ENCODE measurements around the gene FAM13C. TPM values are rescaled to one million over a fixed set of nuclear protein-coding genes. Genes with fewer than 3 reads are reported as not detected.

The FAM13C gene
- total RNA-seq, 1 donor from 2014 or later: 12.8 TPM

DNA sequence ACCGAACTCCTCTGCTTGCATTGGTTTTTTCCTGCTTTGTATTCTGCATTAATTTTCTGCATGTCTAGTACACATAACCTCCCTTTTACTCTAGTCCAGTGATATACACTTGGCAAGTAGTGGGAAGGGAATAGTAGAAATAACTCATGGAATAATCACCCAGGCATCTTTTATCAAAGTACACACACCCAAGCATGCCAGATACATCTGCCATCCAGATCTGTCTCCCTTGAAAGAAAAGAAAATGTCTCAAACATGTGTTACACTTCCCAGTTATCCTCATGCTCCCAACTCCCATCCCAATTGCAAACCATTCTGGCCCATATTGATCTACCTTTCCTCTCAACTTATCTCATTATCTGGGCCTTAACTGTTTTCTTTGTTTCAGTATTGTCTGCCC is 106.9 kb downstream of the FAM13C start:
- Histone ChIP-seq H3K27me3 (no peaks in the 10 kb centered on the region), H3K4me1 (no peaks in the 10 kb centered on the region), H3K36me3 (peaks cover 0 to 21% of the 10 kb centered on the region in 2 donors), H3K27ac (no peak overlapping the region), H3K4me3 (no peak overlapping the region), H3K9me3 (no peaks in the 10 kb centered on the region)
- intact Hi-C loops (cut with DNase I): no loop called here
- TF ChIP-seq POLR2AphosphoS5 (IDR thresholded peaks at IDR 0.05; ENCODE audit: insufficient read depth in 1 of 2, low read depth in 1 of 2) (no peak), CTCF (IDR thresholded peaks at IDR 0.05) (no peak), POLR2A (IDR thresholded peaks at IDR 0.05) (no peak)
- DNase-seq (ENCODE audit: extremely low spot score in 2 of 2): no peak

DNA sequence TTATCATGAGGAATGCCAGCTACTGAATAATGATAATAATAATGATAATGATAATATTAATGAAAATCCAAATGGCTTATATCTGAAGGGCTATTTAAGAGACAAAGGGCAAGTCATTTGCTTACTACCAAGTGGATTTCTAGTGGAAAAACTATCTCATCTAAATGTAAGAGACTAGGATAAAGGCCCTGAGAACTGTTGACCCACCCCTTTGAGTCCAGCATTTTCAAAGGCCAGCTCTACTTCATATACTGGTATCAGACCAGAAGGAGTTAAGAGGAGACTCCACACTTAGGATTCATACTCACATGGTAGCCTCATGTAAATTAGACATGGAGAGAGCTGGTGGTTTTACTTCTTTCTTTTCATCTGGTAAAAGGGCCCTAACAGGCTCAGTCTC is 109.9 kb downstream of the FAM13C start:
- Histone ChIP-seq H3K27me3 (no peaks in the 10 kb centered on the region), H3K9me3 (no peaks in the 10 kb centered on the region), H3K36me3 (peaks cover 0 to 21% of the 10 kb centered on the region in 2 donors), H3K4me3 (no peak overlapping the region), H3K27ac (no peak overlapping the region), H3K4me1 (no peaks in the 10 kb centered on the region)
- intact Hi-C loops (cut with DNase I): no loop called here
- no peak for DNase-seq (ENCODE audit: extremely low spot score in 2 of 2)
- TF ChIP-seq POLR2AphosphoS5 (IDR thresholded peaks at IDR 0.05; ENCODE audit: insufficient read depth in 1 of 2, low read depth in 1 of 2) (no peak), CTCF (IDR thresholded peaks at IDR 0.05) (no peak), POLR2A (IDR thresholded peaks at IDR 0.05) (no peak)

- no peak overlapping the region for H3K27ac ChIP-seq
- H3K36me3 ChIP-seq: no peaks in the 10 kb centered on the region
- intact Hi-C loops (cut with DNase I): no loop called here
Measured at GRCh38 chr10:59245686-59246085, 116.7 kb downstream of the FAM13C start.

GRCh38 chr10:59244871-59245270 is 117.5 kb downstream of the FAM13C start:
- no peak overlapping the region for H3K27ac ChIP-seq
- TF ChIP-seq POLR2AphosphoS5 (IDR thresholded peaks at IDR 0.05; ENCODE audit: insufficient read depth in 1 of 2, low read depth in 1 of 2): no peak
- TF ChIP-seq POLR2A (IDR thresholded peaks at IDR 0.05): no peak
- TF ChIP-seq CTCF (IDR thresholded peaks at IDR 0.05): no peak
- no peaks in the 10 kb centered on the region for H3K4me1 ChIP-seq
- no peaks in the 10 kb centered on the region for H3K27me3 ChIP-seq
- no peaks in the 10 kb centered on the region for H3K9me3 ChIP-seq
- no peaks in the 10 kb centered on the region for H3K36me3 ChIP-seq
- no peak for DNase-seq (ENCODE audit: extremely low spot score in 2 of 2)
- H3K4me3 ChIP-seq: no peak overlapping the region
- intact Hi-C loops (cut with DNase I): loop anchor here (5.0 kb wide), 1 partner anchor 342 kb away; no protein-coding TSS in a partner anchor

More at GRCh38 chr10:59245686-59246085, 116.7 kb downstream of the FAM13C start:
- TF ChIP-seq POLR2AphosphoS5 (IDR thresholded peaks at IDR 0.05; ENCODE audit: insufficient read depth in 1 of 2, low read depth in 1 of 2): no peak
- no peak for TF ChIP-seq CTCF (IDR thresholded peaks at IDR 0.05)
- TF ChIP-seq POLR2A (IDR thresholded peaks at IDR 0.05): no peak
- Histone ChIP-seq H3K4me3 (no peak overlapping the region), H3K27me3 (no peaks in the 10 kb centered on the region), H3K9me3 (no peaks in the 10 kb centered on the region), H3K4me1 (no peaks in the 10 kb centered on the region)
- no peak for DNase-seq (ENCODE audit: extremely low spot score in 2 of 2)

GRCh38 chr10:59243611-59244195 is 118.6 kb downstream of the FAM13C start:
- intact Hi-C loops (cut with DNase I): loop anchor here (5.0 kb wide), 1 partner anchor 344 kb away; no protein-coding TSS in a partner anchor
- no peaks in the 10 kb centered on the region for H3K4me1 ChIP-seq
- TF ChIP-seq CTCF (IDR thresholded peaks at IDR 0.05) (no peak), POLR2A (IDR thresholded peaks at IDR 0.05) (no peak), POLR2AphosphoS5 (IDR thresholded peaks at IDR 0.05; ENCODE audit: insufficient read depth in 1 of 2, low read depth in 1 of 2) (no peak)
- no peaks in the 10 kb centered on the region for H3K27me3 ChIP-seq
- H3K4me3 ChIP-seq: no peak overlapping the region
- H3K27ac ChIP-seq: no peak overlapping the region
- no peaks in the 10 kb centered on the region for H3K9me3 ChIP-seq
- no peak for DNase-seq (ENCODE audit: extremely low spot score in 2 of 2)
- H3K36me3 ChIP-seq: no peaks in the 10 kb centered on the region

All from vagina (tissue), 2 donors.